ENCODE data around the gene TMEM263. TPM values are rescaled to one million over a fixed set of nuclear protein-coding genes. Genes with fewer than 3 reads are reported as not detected.
A peak's percentile ranks its signal among the peaks of the same experiment; 100 is the strongest.

The TMEM263 gene
- total and polyA plus RNA-seq, 9 of the 15 experiments (the other 6 are each of a cell fraction or from before 2014, with no cell fraction given), result 12.6 to 36.7 (median 24.4) TPM

- no peak for TF ChIP-seq PCBP2 (IDR thresholded peaks at IDR 0.05; ENCODE audit: low read depth, low read length, poor library complexity, severe bottlenecking)
- no peak for TF ChIP-seq OTX1 (CRISPR knock-in tag; IDR thresholded peaks at IDR 0.05)
- no peak for TF ChIP-seq ATF2 (CRISPR knock-in tag; IDR thresholded peaks at IDR 0.05)
- TF ChIP-seq POLR2H (tag; IDR thresholded peaks at IDR 0.05; ENCODE audit: low read depth), result peak; percentile 47; the same call in 1 of the 2 replicates
- TF ChIP-seq RCOR1 (IDR thresholded peaks at IDR 0.05; ENCODE audit: borderline replicate concordance in 1 of 2, low read depth in 2 of 2, low read length in 2 of 2), result no peak
- TF ChIP-seq BHLHE40 (IDR thresholded peaks at IDR 0.05; ENCODE audit: low read length), result no peak
- no peak for TF ChIP-seq SAFB (IDR thresholded peaks at IDR 0.05; ENCODE audit: borderline replicate concordance, low read depth, low read length)
- no peak for TF ChIP-seq HOMEZ (CRISPR knock-in tag; IDR thresholded peaks at IDR 0.05)
- no peak for TF ChIP-seq HDAC6 (IDR thresholded peaks at IDR 0.05; ENCODE audit: low read depth, low read length)
- no peak for TF ChIP-seq HLTF (IDR thresholded peaks at IDR 0.05)
- no peak for TF ChIP-seq PHB2 (IDR thresholded peaks at IDR 0.05; ENCODE audit: low read depth)
- no peak for TF ChIP-seq ZNF280A (IDR thresholded peaks at IDR 0.05; ENCODE audit: low read depth, partially characterized antibody)
- no peak for TF ChIP-seq NFATC3 (IDR thresholded peaks at IDR 0.05)
- peak; percentile 4; the same call in 1 of the 2 replicates for TF ChIP-seq MYNN (IDR thresholded peaks at IDR 0.05)
- TF ChIP-seq MYNN (CRISPR knock-in tag; IDR thresholded peaks at IDR 0.05), result no peak
- TF ChIP-seq FOXA1 (IDR thresholded peaks at IDR 0.05; ENCODE audit: borderline replicate concordance), result no peak
- no peak for TF ChIP-seq CHAMP1 (IDR thresholded peaks at IDR 0.05)
- TF ChIP-seq ZFPM2 (CRISPR knock-in tag; IDR thresholded peaks at IDR 0.05), result no peak
- 0 out of 2 replicates have a peak, but pooled peaks have one; percentile 43 for TF ChIP-seq CHCHD3 (CRISPR knock-in tag; IDR thresholded peaks at IDR 0.05)
- TF ChIP-seq RFX5 (IDR thresholded peaks at IDR 0.05; ENCODE audit: low read depth, low read length), result no peak
- TF ChIP-seq SMAD2 (IDR thresholded peaks at IDR 0.05; ENCODE audit: low read depth, low read length), result no peak
Observed at GRCh38 chr12:106986625-106987389, 31.1 kb downstream of the TMEM263 start, which contains the start of gene MTERF2 (continued).
